ENCODE data around the gene FRMD4A. TPM values are rescaled to one million over a fixed set of nuclear protein-coding genes. Genes with fewer than 3 reads are reported as not detected.

FRMD4A gene
- total RNA-seq, 1 donor from 2014 or later: 0.64 TPM

DNA sequence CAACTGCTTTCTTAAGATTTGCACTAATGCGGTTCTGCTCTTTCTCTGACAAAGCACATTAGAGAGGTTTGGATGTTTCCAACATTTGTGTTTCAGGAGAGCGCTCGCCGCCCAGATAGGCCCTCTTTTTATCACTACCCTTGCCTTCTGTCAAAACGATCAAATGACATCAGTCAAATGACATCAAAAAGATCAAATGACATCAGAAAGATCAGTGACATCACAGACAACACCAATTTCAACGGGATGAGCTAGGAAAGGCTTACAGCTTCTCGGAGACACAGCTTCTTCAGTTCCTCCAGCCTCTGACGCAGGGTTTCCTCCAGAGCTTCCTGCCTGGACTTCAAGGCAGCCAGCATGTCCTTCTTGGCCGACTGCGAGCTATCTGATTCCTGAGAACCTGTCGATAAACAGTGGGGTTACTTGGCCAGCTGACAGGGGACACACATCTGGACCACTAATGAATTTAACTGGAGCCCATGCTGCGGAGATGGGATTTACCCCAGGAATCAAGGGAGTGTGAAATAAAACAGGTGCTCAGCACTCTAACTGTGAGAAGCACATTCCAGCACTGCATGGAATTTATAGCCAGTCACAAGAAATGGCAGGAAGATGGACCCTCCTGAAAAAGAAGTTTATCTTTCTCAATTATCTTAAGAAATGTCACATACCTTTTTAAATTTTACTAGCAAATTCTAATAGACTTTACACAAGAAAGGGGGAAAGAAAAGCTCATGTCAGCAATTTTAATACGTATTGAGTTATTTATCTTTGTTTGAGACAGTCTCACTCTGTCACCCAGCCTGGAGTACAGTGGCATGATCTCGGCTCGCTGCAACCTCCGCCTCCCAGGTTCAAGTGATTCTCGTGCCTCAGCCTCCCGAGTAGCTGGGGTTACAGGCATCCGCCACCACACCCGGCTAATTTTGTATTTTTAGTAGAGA, 655.8 kb downstream of the FRMD4A start:
- ATAC-seq (ENCODE audit: low read depth) (no peak), DNase-seq (no peak)
- no peak for TF ChIP-seq CTCF (IDR thresholded peaks at IDR 0.05)
- intact Hi-C loops (cut with micrococcal nuclease): no loop called here
- no peak overlapping the region for H3K27ac Mint-ChIP-seq
- no peaks in the 10 kb centered on the region for H3K9me3 Mint-ChIP-seq
- CTCF ChIA-PET: no interaction called here
- peaks cover 9% of the 10 kb centered on the region for H3K27me3 Mint-ChIP-seq
- H3K4me1 Mint-ChIP-seq: no peaks in the 10 kb centered on the region
- no peaks in the 10 kb centered on the region for H3K36me3 Mint-ChIP-seq (ENCODE audit: low read depth)
- H3K4me3 Mint-ChIP-seq: no peak overlapping the region
- POLR2A ChIA-PET: no interaction called here

DNA sequence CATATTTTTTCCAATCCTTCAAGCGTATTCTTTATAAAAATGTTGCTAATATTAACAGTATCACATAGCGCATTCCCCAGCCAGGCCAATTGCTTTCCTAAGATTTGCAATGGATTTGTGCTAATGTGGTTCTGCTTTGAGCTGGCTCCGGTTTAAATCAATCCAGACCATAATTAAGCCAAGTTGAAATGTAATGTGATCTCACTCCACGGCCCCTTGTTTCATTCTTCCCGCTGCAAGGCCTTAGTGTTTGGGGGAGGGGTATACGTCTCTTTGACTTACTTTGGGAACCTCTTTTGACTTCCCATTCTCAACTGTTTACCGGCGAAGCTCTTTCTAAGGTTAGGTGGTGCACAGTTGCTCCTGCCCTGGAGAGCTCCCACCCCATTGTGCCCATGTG, 657.6 kb downstream of the FRMD4A start:
- intact Hi-C loops (cut with micrococcal nuclease): no loop called here

DNA sequence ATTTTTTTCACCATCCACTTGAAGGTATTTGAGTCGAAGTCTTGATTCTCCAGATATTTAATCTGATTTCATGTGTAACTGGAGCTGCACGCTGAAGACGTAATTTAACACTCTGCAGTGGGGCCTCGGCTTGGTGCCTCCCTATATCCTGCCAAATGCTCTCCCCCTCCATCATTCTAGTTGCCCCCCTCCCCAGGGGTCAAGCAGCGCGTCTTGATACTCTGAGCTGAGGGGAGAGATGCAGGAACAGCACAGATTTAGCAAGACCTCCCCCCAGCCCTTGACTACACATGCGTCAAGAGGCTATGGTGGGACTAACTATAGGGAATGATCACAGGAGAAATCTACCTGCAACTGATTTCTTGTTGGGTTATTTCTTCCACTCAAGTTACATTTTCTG, 658.2 kb downstream of the FRMD4A start:
- no peak for DNase-seq
- no peaks in the 10 kb centered on the region for H3K36me3 Mint-ChIP-seq (ENCODE audit: low read depth)

More for the DNA sequence above, 657.6 kb downstream of the FRMD4A start:
- H3K27ac Mint-ChIP-seq: no peak overlapping the region
- H3K27me3 Mint-ChIP-seq: peaks cover 2% of the 10 kb centered on the region
- H3K4me3 Mint-ChIP-seq: no peak overlapping the region
- no peak for TF ChIP-seq CTCF (IDR thresholded peaks at IDR 0.05)
- H3K9me3 Mint-ChIP-seq: no peaks in the 10 kb centered on the region
- ATAC-seq (ENCODE audit: low read depth) (no peak), DNase-seq (no peak)
- ChIA-PET POLR2A (no interaction called here), CTCF (no interaction called here)
- no peaks in the 10 kb centered on the region for H3K36me3 Mint-ChIP-seq (ENCODE audit: low read depth)
- H3K4me1 Mint-ChIP-seq: no peaks in the 10 kb centered on the region

GRCh38 chr10:13671904-13672303, 658.8 kb downstream of the FRMD4A start:
- no peak for ATAC-seq (ENCODE audit: low read depth)
- no peak for DNase-seq
- Mint-ChIP-seq H3K4me1 (no peaks in the 10 kb centered on the region), H3K36me3 (ENCODE audit: low read depth) (no peaks in the 10 kb centered on the region), H3K9me3 (no peaks in the 10 kb centered on the region), H3K27me3 (peaks cover under 1% of the 10 kb centered on the region), H3K4me3 (no peak overlapping the region), H3K27ac (no peak overlapping the region)
- CTCF ChIA-PET: no interaction called here
- intact Hi-C loops (cut with micrococcal nuclease): no loop called here
- POLR2A ChIA-PET: no interaction called here
- TF ChIP-seq CTCF (IDR thresholded peaks at IDR 0.05): no peak

More for the DNA sequence above, 658.2 kb downstream of the FRMD4A start:
- Mint-ChIP-seq H3K27ac (no peak overlapping the region), H3K4me3 (no peak overlapping the region), H3K27me3 (peaks cover 2% of the 10 kb centered on the region), H3K4me1 (no peaks in the 10 kb centered on the region), H3K9me3 (no peaks in the 10 kb centered on the region)
- ChIA-PET CTCF (no interaction called here), POLR2A (no interaction called here)
- no peak for ATAC-seq (ENCODE audit: low read depth)
- TF ChIP-seq CTCF (IDR thresholded peaks at IDR 0.05): no peak
- intact Hi-C loops (cut with micrococcal nuclease): no loop called here

DNA sequence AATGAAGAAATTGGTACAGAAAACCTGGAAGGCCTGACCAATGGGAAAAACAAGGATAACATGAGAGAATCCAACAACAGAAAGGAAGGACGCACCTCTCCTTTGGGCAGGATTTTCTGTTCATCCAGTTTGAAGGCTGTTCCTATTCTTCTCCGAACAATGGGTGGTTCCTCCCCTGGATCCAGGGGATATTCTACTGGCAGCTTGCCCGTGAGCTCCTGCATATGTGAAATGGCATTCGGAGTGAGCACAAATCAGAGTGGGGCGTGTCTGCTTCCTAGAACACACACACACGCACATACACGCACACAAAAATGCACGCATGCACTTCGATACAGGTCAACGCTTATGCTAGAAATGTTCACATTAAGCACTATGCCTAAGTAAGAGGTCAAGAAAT, 660.4 kb downstream of the FRMD4A start:
- intact Hi-C loops (cut with micrococcal nuclease): no loop called here
- DNase-seq: no peak
- H3K27me3 Mint-ChIP-seq: no peaks in the 10 kb centered on the region
- no peaks in the 10 kb centered on the region for H3K36me3 Mint-ChIP-seq (ENCODE audit: low read depth)
- no peak overlapping the region for H3K4me3 Mint-ChIP-seq
- no peaks in the 10 kb centered on the region for H3K9me3 Mint-ChIP-seq
- H3K27ac Mint-ChIP-seq: no peak overlapping the region
- no peaks in the 10 kb centered on the region for H3K4me1 Mint-ChIP-seq
- ChIA-PET CTCF (no interaction called here), POLR2A (no interaction called here)
- no peak for TF ChIP-seq CTCF (IDR thresholded peaks at IDR 0.05)
- no peak for ATAC-seq (ENCODE audit: low read depth)

Measured in activated B cell treated with CpG ODN at 0.5 μM for 24 hours (primary cell).